ENCODE results near the gene SCNM1.

SCNM1 gene, protein sequence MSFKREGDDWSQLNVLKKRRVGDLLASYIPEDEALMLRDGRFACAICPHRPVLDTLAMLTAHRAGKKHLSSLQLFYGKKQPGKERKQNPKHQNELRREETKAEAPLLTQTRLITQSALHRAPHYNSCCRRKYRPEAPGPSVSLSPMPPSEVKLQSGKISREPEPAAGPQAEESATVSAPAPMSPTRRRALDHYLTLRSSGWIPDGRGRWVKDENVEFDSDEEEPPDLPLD

DNA sequence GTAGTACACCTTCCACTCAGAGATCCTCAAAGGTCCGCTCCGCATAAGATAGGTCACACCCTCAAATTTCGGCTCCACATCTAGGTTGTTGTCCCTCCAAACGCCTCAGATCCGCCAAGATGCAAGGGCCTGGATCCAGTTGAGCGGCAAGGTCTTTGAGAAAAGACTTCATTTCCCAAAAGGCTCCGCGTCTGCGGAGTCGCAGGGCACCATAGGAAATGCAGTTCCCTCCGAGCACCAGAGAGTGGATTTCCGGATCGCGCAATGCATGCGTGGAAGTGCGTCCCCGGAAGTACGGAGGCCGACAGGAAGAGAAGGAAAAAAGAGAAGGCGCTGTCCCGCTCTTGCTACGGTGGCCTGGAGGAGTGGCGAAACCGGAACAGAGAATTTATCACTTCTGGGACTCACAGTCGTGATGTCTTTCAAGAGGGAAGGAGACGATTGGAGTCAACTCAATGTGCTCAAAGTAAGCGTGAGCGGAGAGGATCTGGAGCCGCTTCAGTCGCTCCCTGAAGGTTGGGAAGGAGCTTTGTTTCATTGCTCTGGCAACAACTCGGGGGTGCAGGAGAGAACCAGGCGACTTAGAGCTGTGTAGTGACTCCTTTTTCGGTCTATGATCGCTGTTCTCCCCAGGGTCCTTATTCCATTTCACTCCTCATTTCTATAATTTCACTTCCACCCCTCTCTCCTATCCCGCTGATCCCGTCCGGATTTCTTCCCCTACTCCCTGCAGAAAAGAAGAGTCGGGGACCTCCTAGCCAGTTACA is at the start of gene SCNM1, which contains the start of gene LYSMD1:
Gene SCNM1 (plus strand): TSS at position 407 of the 767 bp plus-strand sequence. CDS start 9 bp downstream, at position 416.
Gene LYSMD1 (minus strand): TSS at position 165 of the 767 bp plus-strand sequence. CDS start 644 bp downstream, outside the sequence.
- DNase-seq: peak; percentile 98

DNA sequence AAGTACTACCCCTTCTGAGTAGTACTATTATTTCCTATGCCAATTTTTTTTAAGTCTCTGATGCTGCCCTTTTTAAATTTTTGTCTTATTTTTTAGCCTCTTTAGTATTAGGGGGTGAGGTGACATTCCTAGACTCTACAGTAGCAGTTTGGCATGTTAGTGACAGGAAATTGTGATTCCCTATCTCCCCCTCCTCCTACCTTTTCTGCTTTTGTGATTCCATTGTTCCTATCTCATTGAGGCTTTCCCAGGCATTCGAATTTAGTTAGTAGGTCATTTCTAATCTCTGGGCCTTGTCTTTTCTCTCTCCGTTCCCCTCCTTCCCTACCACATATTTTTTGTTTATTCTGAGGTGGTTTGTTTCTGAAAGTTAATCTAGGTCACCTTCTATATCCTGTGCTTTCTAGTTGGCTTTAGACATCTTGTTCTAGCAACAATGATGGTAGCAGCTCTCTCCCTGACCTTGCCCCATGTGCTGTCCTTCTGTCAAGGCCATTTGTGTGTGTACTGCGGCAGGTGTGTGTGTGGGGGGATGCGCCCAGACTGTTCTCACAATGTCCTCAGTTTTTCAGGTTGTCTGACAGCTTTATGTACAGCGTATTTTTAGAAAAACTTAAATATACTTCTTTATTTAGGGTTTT is 41.1 kb upstream of the SCNM1 start:
- no peak for DNase-seq

DNA sequence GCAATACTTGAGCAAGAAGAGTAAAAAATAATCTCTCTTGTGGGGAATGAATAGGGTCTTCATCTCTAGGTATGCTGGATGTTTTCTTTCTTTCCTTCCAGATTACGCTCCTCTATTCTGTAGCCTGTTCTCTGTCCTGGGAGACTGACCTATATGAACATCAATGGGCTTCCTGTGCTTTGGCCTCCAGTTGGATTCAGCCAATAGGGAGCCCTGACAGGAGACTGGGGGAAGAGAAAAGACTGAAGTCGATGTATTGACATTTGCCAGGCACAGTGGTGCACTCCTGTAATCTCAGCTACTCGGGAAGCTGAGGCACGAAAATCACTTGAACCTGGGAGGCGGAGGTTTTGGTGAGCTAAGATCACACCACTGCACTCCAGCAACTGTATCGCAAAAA is 37.1 kb upstream of the SCNM1 start:
- DNase-seq: no peak

DNA sequence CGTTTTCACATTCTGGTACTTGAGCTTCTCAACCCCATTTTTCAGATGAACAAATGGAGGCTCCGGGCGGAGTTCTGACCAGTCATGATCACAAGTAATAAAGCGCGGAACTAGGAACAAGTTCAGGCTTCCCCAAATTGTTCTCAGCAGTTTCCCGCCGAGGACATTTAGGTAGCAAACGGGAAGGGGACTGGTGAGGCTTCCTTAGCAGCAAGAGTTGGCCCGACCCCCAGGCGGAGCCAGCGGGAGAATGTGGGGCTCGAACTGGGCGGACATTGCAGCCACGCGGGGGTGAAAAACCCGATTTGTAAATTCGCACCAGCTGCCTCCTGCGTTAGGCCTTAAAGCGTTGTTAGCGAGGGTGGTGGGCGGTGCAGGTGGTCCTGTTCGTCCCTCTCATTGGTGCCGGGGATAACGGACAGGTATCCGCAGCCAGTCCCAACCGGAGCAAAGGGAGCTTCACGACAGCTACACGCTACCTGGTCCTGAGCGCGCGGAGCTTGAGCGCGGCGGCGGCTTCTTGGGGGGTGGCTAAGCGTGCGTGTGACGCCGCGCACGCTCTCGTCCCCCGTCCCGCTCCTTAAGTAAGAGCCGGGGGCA is 34.9 kb upstream of the SCNM1 start:
- DNase-seq: peak; percentile 93

DNA sequence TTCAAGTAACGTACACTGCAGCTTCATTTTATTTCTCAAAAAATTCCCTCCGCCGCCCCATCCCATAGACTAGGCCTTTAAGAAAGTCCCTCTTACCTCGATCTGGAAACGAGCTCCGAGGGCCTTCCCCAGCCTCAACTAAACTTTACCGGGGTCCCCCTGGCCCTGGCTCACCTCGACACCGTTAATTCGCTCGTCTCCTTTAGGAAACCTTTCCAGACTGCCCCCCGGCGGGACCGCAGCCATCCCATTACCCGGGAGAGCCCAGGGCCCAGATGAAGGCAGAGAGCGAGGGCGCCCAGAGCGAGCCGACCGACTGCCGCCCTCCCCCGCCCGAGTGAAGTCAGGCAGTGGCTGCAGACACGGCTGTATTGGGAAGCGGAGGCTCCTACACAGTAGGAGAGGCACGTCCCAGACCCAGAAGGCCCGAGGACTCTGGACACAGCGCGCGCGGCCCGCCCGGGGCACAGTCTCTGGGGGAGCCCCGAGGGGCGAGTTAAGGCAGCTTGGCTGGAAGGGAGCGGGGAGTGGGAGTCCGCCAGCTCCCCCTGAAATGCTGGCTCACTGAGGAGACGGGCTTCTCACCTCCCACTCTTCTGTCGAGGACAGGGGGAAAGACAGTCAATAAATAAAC is 34.1 kb upstream of the SCNM1 start:
- peak; percentile 67 for DNase-seq

DNA sequence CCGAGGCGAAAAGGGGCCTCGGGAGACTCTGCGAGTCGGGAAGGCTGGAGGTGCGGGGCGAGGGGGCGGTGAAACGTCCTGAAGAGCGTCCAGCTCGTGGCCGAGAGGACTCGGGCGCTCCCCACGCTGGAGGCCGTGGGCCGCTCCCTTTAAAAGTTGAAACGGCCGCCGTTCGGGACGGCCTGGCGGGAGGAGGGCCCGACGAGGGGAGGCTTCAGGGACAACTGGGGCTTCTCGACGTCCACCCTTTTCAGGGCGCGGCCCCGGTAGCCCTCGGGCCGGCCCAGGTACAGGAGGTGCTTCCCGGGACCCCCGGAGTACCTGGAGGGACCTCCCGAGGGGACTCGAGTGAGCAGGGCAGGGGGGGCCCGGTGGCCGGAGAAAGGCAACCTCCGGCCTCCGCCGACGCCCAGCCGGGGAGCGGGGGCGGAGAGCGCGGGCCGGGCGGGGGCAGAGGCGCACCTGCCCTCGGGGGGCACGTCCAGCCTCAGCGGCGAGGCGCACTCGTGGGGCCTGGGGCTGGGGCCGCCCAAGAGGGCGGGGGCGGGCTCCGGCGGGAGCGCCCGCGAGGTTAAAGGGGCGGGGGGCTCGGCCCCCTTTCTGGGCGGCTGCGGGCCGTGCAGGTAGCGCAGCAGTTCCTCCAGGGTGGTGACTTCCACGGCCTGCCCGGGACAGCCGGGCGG is 33.5 kb upstream of the SCNM1 start:
- no peak for DNase-seq

DNA sequence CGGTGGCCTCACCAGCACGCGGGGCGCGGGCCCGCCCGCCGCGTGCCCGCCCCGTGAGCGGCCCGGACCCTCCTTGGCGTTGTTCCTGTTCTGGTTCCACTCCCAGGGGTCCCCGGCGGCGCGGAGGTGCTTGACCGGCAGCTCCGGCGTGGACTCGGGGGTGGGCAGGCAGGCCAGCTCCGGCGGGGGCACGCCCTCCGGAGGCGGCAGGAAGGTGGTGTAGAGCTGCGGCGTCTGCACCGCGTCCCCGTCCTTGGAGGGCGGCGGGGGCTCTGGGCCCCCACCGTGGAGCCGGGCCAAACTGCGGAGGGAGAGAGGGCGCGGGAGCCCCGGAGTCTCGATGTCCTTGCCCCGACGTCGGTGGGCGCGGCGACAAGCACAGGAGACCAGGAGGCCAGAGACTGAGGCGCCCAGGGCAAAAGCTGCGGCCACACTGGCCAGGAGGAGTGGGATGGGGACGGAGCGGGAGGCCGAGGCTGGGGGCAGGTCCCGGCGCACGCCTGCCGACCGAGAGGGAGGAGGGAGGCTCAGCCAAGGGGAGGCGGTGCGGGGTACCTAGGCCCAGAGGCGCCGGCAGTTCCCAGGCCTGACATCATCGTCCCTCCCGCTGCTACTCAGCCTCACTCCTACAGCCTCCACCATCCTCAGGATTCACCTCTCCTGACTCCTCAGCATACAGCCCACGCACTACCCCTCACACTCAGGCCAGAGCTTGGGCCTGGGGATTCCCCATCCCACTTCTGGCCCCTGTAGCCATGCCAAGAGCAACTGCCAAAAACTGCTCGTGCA is 32.7 kb upstream of the SCNM1 start:
- peak; percentile 43 for DNase-seq

DNA sequence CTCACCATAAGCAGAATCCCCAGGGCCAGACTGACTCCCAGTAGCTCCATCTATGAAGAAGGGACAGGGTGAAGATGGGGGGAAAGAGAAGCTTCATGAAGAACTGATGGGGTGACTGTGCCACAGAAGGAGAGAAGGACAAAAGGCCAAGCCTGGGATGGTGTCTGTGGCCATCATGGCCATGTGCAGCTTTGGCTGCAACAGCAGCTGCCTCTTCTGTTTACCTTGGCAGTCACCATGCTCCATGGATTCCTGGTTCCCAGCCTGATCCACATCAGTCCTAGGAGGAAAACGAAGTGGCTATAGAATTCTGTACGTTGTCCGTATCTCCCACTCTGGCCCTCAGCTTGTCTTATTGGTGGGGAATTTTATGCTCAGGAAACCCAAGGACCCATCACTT is 31.5 kb upstream of the SCNM1 start:
- no peak for DNase-seq

DNA sequence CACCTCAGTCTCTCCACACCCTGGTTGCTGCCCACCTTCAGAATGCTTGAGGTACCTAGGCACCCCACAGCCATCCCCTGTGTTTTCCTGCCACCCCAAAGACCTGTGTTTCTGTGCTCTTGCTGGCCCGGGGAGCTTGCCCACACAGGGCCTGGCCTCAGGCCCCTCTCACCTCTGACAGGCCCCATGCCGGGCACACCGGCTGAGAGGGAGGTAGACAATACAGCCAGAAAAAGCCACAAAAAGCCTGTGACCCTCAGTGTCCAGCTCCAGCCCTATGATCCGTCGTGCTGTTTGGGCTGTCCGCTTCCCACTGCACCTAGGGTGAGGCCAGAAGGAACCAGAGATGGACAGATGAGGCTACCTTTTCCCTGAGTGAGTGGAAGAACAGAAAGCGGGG is 31.0 kb upstream of the SCNM1 start:
- no peak for DNase-seq

DNA sequence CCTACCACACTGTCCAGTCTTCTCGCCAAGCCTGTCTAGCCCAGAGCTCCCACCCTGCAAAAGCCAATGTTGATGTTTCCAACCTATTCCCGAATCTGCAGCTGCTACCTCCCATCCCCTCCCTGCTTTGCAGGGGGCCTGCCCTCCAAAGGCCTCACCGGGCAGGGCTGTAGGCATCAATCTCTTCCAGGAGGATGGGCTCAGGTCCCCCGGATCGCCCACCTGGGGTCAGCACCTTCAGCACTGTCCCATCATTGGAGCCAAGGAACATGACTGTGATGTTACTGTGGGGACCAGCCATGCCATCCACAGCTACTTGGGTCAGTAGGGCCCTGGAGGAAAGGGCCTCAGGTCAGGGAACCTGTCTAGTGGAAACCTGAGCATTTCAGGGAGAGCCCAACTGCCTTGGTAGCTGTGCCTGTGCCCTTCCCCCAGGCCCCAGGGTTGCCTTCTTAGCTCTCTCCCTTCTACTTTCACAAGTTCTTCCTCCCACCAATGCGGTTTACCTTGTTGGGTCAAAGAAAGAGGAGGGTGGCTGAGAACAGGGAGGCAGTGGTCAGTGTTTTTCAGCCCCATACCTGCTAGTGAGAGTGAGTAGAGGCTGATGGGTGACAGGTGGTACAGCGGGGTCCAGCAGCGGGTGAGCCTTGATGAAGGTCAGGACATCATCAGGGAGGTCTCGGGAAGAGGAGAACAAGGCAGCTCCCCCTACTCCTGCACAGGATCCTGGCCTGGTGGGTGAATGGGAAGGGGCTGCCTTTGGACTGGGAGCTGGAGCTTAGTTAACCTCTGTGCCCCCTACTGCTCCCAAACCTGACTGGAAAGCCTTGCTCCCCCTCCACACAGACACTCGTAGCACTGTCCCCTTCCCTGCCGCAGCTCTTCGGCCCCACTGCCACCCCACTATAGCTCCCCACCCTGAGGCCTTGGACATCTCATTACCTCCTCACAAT is 30.2 kb upstream of the SCNM1 start:
- no peak for DNase-seq

DNA sequence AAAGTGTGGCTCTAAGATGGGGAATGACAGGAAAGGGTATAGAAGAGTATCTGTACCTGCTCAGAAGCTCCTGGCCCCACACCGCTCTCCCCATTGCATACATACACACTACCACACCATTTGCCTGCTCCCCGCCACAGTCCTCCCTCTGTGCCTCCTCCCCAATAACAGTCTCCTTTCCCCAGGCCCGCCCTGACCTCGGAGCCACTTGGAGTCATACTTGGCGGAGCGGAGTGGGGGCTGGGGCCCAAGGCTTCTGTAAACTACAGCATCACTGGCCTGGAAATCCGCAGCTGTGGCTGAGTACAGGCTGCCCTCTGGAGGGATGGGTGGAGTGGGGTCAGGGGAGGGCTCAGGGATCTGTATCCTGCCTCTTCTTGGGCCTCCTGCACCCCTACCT is 28.2 kb upstream of the SCNM1 start:
- no peak for DNase-seq

DNA sequence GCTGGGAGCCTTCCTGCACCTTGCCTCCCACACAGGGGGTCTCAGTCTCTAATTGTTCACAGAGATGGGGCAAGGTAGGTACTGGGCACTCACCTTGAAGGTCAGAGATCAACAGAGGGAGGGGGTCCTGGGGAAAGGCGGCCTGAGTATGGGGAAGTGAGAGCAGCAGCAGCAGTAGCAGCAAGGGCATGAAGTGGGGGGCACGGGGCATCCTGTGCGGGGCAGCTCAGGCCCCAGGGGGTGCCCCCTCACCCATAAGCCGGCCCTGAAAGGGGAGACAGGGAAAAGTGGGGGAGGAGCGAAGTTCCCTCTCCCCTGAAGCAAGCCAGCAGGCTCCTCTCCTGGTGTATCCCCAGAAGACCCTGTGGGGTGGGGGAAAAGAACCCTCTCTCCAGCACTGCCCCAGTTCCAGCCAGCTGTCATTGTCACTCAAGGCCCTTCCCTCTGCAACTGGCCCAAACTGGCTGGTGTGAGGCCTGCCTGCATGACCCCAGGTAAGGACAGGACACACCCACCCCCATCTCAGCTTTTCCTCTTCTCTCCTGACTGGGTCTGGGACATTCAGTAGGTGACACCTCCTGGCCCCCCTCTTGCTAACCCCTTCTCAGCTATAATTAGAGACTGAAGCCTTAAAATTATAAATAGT is 23.4 kb upstream of the SCNM1 start:
- DNase-seq: no peak

DNA sequence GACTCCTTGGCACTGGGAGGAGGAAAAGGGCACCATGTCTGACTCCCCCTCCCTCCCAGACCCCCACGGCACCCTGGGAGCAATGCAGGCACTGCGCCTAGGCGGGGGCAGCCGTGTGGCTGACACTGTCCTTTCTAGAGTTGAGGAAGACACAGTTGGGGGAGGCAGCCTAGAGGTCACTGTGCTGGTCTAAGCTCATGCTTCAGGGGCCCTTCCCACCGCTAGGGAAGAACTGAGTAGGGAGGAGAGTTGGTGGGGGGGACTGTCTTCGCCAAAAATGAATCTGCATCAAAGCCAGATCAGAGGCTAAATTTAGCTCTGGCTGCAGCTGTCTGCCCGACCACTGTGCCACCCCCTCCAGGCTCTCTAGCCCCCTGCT is 22.9 kb upstream of the SCNM1 start:
- DNase-seq: no peak

DNA sequence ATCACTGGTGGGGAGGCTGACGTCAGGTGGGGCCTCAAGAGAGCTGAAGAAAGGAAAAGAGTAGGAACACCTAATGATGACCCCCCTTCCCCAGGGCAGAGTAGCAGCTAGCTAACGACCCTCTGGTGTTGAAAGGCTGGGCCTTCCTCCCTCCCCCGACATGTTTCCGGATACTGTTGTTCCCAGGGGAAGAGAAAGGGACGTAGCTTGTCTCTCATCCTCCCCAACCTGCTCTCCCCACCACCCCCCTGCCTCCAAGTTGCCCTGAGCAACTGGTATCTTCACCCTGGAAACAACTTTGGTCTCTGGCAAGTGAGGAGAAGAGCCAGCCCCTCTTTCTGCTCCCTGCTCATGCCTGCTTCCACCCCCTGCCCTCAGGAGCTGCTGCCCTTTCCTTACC is 22.0 kb upstream of the SCNM1 start:
- no peak for DNase-seq

DNA sequence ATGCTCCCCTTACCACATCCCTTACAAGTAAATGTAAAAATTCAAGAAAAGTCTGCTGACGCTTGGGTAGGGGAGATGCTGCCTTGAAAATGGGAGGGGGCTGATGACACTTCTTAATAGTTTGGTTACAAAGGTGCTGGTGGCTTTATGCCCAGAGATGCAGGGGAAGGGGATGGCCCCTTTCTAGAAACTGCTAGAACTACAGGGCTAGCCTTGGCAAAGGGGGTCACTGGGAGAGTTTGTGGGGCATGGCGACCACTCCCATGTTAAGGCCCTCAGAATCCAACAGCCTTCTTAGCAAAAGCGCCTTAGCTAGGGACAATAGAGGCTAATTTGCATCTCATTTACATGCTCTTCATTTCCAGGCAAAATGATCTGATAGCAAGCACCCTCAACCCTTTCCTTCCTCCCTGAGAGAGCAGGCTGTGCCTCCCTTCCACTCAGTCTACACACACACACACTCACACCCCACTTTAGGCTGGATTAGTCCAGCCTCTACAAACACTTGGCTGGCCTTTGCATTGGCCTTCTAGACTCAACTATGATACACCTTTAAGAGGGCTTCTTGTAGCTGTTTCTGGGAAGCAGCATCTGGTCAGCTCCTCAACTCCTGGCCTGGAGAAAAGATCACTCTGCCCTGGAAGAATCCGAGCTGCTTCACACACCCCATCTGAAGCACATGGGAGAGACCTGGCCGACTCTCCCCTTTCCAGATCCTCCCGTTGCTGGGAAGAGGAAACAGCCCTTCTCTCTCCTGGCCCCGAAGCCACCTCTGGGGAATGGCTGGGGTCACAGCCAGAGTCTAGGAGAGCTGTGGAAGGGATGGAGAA is 21.3 kb upstream of the SCNM1 start:
- peak; percentile 74 for DNase-seq

DNA sequence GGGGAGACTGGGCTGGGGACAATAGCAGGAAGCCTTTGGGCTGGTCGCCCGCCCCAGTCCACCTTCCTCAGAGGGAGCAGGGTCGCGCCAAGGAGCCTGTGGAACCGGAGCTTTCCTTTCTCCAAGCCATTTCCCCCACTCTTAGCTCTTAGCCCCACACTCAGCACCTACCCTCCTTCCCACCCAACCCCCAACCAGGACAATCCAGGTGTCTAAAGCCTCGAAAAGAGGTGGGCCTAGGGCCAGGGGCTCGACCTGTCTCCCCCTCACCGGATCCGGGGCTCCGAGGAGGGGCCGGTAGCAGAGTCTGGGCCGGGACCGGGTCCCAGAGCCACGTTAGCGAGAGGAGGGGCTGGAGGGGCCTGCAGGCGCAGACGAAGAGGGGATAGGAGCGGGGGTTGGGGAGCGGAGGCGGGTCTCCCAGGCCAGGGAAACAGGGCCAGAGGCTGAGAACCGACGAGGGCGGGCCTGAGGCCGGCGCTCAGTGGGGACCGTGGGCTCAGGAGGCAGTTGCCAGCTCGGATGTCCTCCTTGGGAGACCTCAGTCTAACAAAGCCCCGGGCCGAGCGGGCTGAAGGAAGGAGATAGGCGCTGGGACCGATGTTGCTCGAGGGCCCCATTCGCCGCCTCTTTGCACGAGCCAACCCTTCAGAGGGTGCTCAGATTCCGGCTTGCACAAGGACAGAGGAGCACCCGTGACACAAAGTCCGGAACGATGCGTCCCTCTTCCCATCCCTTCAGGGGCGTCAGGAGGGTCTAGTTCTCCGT is 20.5 kb upstream of the SCNM1 start:
- peak; percentile 63 for DNase-seq

DNA sequence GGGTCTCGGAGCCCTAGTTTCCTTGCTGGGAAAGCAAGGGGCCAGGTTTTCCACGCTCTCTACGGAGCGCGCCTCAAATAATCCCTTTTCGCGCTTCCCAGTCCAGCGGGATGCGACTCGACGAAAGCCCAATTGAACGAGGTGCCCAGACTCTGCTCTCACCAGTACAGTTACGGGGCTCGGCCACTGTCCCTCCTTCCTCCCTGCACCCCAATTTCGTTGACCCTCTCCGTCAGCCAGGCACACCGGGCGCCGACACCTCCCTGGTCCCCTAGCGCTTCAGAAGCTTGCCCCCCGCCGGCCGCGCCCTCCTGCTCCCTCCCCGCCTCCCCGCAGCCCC is 19.9 kb upstream of the SCNM1 start:
- no peak for DNase-seq

DNA sequence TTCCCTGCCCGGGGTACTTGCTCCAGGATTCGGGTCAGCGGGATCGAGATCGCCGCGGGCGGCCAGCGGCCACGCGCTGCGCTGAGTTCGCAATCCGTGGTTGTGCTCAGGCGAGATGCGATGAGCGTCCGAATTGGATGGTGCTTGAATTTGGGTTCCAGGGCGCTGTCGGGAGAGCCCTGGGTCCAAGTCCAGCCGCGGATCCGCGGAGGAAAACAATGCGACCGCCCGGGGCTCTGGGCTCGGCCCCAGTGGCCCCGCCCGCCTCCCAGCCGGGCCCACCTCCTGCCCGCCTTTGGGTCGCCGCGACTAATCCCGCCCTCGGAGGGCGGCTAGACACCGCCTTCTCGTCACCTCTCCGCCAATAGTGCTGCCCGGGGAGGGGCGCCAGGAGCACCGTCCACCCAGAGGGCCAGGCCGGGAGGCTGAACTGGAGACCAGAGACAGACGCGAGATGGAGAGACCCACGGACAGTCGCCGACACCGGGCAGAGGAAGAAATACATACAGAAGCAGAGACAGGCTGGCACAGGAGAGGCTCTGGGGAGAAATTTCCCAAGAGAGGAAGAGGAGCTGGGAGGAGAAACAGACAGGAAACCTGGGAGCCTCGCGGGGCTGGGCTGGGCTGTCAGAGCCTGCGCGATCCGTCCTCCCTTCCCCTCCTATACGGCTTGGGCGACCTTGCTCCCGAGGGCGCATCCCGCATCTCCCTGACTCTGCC is 19.4 kb upstream of the SCNM1 start, which contains the start of gene SEMA6C:
Gene SEMA6C (minus strand): TSS at position 220 of the 720 bp plus-strand sequence. CDS start 4,010 bp downstream, outside the sequence.
- peak; percentile 96 for DNase-seq

All from left hindlimb (tissue), 1 donor.